ENCODE results near the gene LAMA2. TPM values are rescaled to one million over a fixed set of nuclear protein-coding genes. Genes with fewer than 3 reads are reported as not detected.

The LAMA2 gene
- total RNA-seq, 4 donors from 2014 or later = 97.3 to 509 (median 200) TPM

DNA sequence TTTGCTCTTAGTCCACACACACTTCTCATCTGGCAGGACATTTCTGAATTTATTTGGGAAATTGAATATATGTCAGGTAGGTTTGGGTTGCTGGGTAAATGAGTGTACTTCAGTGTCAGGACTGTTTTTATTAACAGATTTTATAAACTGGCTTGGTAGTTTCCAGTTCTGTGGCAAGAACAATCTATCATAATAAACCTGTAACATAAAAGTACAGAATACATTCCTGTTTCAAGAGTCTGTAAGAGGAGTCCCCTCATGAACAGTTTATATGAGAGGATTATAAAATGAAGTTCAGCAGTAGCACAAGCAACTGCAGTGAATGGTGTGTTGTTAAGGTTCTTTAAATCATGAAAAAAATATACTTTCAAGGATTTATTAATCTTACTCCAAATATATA, 81.8 kb downstream of the LAMA2 start:
- ATAC-seq (ENCODE audit: low FRiP score) = no peak
- no peak for DNase-seq (ENCODE audit: low spot score)
- no peak for TF ChIP-seq CTCF (IDR thresholded peaks at IDR 0.05)

GRCh38 chr6:128966934-128967333, 84.0 kb downstream of the LAMA2 start:
- ATAC-seq (ENCODE audit: low FRiP score) (no peak), DNase-seq (ENCODE audit: low spot score) (no peak)
- TF ChIP-seq CTCF (IDR thresholded peaks at IDR 0.05) = no peak

- ATAC-seq (ENCODE audit: low FRiP score) (no peak), DNase-seq (ENCODE audit: low spot score) (no peak)
- no peak for TF ChIP-seq CTCF (IDR thresholded peaks at IDR 0.05)
Measured at GRCh38 chr6:128979071-128979470, 96.1 kb downstream of the LAMA2 start.

GRCh38 chr6:128981716-128982115, 98.8 kb downstream of the LAMA2 start:
- DNase-seq (ENCODE audit: low spot score) (no peak), ATAC-seq (ENCODE audit: low FRiP score) (no peak)
- TF ChIP-seq CTCF (IDR thresholded peaks at IDR 0.05) = no peak

- TF ChIP-seq CTCF (IDR thresholded peaks at IDR 0.05) = no peak
- DNase-seq (ENCODE audit: low spot score) (no peak), ATAC-seq (ENCODE audit: low FRiP score) (no peak)
Measured at GRCh38 chr6:128990360-128990759, 107.4 kb downstream of the LAMA2 start.

- ATAC-seq (ENCODE audit: low FRiP score) (no peak), DNase-seq (ENCODE audit: low spot score) (no peak)
- no peak for TF ChIP-seq CTCF (IDR thresholded peaks at IDR 0.05)
Measured at GRCh38 chr6:128990915-128991314, 108.0 kb downstream of the LAMA2 start.

DNA sequence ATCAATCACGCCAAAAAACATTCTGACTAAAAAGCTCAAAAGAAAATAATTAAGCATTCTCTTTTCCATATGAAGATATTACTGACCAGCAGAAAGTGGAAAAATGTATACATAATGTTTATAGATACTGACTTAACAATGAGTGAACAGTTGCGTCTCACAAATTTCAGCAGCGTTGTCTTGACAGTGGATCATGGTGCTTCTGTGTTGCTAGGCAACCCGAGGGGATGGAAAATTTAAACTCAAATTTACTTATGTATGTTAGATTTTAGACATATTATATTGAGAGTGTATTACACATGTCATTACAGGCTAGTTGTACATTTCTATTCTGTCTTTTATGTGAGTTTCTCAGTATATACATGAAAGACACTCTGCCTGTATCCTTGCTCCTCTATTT, 110.2 kb downstream of the LAMA2 start:
- TF ChIP-seq CTCF (IDR thresholded peaks at IDR 0.05) = no peak
- DNase-seq (ENCODE audit: low spot score) (no peak), ATAC-seq (ENCODE audit: low FRiP score) (no peak)

All from omental fat pad (tissue), 4 donors.